KBM-7 (cell line): ENCODE results near the gene RINL.
"Not testable (repeated sequence)": the region's sequence is repeated elsewhere in the genome, so short reads cannot be mapped to it uniquely, and the experiment has no call there.

Source experiments
- DNase-seq: peaks from one replicate; pipeline ENCODE4 v3.0.0-alpha.2; 2015
- in situ Hi-C: fragments of 300-500 bp; cut with MboI; formaldehyde crosslinking; loops from 2 replicates; pipeline ENCODE4 v1.14.3; 2020; ENCODE audit warnings: low sequenced_read_pairs, low pct_unique_long_range_greater_than_20kb, mixed read lengths

Gene RINL

GRCh38 chr19:38839816-38840582 is 38.1 kb downstream of the RINL start:
- in situ Hi-C loops: no loop called here
- no peak for DNase-seq

- no peak for DNase-seq
- in situ Hi-C loops: no loop called here
These were observed 38.9 kb downstream of the RINL start for GRCh38 chr19:38838986-38839761.

- DNase-seq: no peak
- in situ Hi-C loops: no loop called here
These were observed 39.7 kb downstream of the RINL start for GRCh38 chr19:38838208-38838985.

- DNase-seq: no peak
- in situ Hi-C loops: no loop called here
These were observed 40.4 kb downstream of the RINL start for GRCh38 chr19:38837656-38838121.

- in situ Hi-C loops: no loop called here
- no peak for DNase-seq
These were observed 41.0 kb downstream of the RINL start for GRCh38 chr19:38836983-38837626.

GRCh38 chr19:38836159-38836982 is 41.7 kb downstream of the RINL start:
- DNase-seq: no peak

GRCh38 chr19:38834590-38834989 is 43.5 kb downstream of the RINL start:
- in situ Hi-C loops: no loop called here
- DNase-seq: no peak

More at GRCh38 chr19:38836159-38836982, 41.7 kb downstream of the RINL start:
- in situ Hi-C loops: no loop called here

GRCh38 chr19:38834104-38834490 is 44.0 kb downstream of the RINL start:
- in situ Hi-C loops: no loop called here

GRCh38 chr19:38833092-38833425 is 45.0 kb downstream of the RINL start:
- in situ Hi-C loops: no loop called here
- no peak for DNase-seq

More at GRCh38 chr19:38834104-38834490, 44.0 kb downstream of the RINL start:
- DNase-seq: no peak

GRCh38 chr19:38831142-38831605 is 46.9 kb downstream of the RINL start:
- no peak for DNase-seq
- in situ Hi-C loops: no loop called here

GRCh38 chr19:38830039-38830733 is 47.9 kb downstream of the RINL start:
- in situ Hi-C loops: no loop called here
- DNase-seq: no peak

GRCh38 chr19:38829203-38829602 is 48.9 kb downstream of the RINL start:
- DNase-seq, in situ Hi-C loops: not testable (repeated sequence)

GRCh38 chr19:38826856-38827551 is 51.1 kb downstream of the RINL start:
- in situ Hi-C loops: no loop called here
- DNase-seq: no peak

GRCh38 chr19:38825936-38826335 is 52.1 kb downstream of the RINL start:
- in situ Hi-C loops, DNase-seq: not testable (repeated sequence)

- in situ Hi-C loops, DNase-seq: not testable (repeated sequence)
These were observed 56.7 kb downstream of the RINL start for GRCh38 chr19:38821230-38821825.

- DNase-seq: no peak
- in situ Hi-C loops: no loop called here
These were observed 58.7 kb downstream of the RINL start for GRCh38 chr19:38819231-38819920.
